ENCODE data around the gene BCR. TPM values are rescaled to one million over a fixed set of nuclear protein-coding genes. Genes with fewer than 3 reads are reported as not detected.

Gene BCR
- total and polyA plus RNA-seq, 2 of the 13 experiments (the other 11 are each of a cell fraction or from before 2014, with no cell fraction given): 19.9 to 33.6 TPM

- TF ChIP-seq ZNF883 (CRISPR knock-in tag; IDR thresholded peaks at IDR 0.05; ENCODE audit: not compliant biosample characterization) (no peak), ZNF180 (CRISPR knock-in tag; IDR thresholded peaks at IDR 0.05; ENCODE audit: borderline replicate concordance, low read depth) (no peak), HIVEP1 (CRISPR knock-in tag; IDR thresholded peaks at IDR 0.05) (no peak), MATR3 (CRISPR knock-in tag; IDR thresholded peaks at IDR 0.05) (no peak), YEATS4 (CRISPR knock-in tag; IDR thresholded peaks at IDR 0.05; ENCODE audit: borderline replicate concordance) (no peak), DZIP1 (CRISPR knock-in tag; IDR thresholded peaks at IDR 0.05) (no peak), ZNF770 (CRISPR knock-in tag; IDR thresholded peaks at IDR 0.05) (no peak), SRSF4 (IDR thresholded peaks at IDR 0.05; ENCODE audit: low read depth, low read length, poor library complexity, severe bottlenecking) (no peak), NCOR1 (IDR thresholded peaks at IDR 0.05; ENCODE audit: borderline replicate concordance, low read length) (no peak), ZNF138 (CRISPR knock-in tag; IDR thresholded peaks at IDR 0.05; ENCODE audit: low read depth) (no peak), SRY (CRISPR knock-in tag; IDR thresholded peaks at IDR 0.05) (no peak), PTBP1 (IDR thresholded peaks at IDR 0.05; ENCODE audit: low read depth, low read length, poor library complexity, severe bottlenecking) (no peak), ZNF282 (IDR thresholded peaks at IDR 0.05; ENCODE audit: partially characterized antibody) (no peak), ZNF207 (IDR thresholded peaks at IDR 0.05; ENCODE audit: borderline replicate concordance) (no peak), AHDC1 (CRISPR knock-in tag; IDR thresholded peaks at IDR 0.05; ENCODE audit: borderline replicate concordance) (no peak), ERF (CRISPR knock-in tag; IDR thresholded peaks at IDR 0.05) (no peak; the same call in 1 of the 2 replicates), MED8 (CRISPR knock-in tag; IDR thresholded peaks at IDR 0.05; ENCODE audit: insufficient replicate concordance) (no peak), RORA (CRISPR knock-in tag; IDR thresholded peaks at IDR 0.05) (no peak), RBFOX2 (IDR thresholded peaks at IDR 0.05; ENCODE audit: low read depth, low read length) (no peak), MED13 (CRISPR knock-in tag; IDR thresholded peaks at IDR 0.05) (no peak)
These were observed 38.5 kb downstream of the BCR start (continued) for GRCh38 chr22:23218867-23219251.
